ENCODE measurements around the gene PIK3R5.

GRCh38 chr17:8896087-8896486 is 69.4 kb downstream of the PIK3R5 start:
- TF ChIP-seq, protein P1, sequence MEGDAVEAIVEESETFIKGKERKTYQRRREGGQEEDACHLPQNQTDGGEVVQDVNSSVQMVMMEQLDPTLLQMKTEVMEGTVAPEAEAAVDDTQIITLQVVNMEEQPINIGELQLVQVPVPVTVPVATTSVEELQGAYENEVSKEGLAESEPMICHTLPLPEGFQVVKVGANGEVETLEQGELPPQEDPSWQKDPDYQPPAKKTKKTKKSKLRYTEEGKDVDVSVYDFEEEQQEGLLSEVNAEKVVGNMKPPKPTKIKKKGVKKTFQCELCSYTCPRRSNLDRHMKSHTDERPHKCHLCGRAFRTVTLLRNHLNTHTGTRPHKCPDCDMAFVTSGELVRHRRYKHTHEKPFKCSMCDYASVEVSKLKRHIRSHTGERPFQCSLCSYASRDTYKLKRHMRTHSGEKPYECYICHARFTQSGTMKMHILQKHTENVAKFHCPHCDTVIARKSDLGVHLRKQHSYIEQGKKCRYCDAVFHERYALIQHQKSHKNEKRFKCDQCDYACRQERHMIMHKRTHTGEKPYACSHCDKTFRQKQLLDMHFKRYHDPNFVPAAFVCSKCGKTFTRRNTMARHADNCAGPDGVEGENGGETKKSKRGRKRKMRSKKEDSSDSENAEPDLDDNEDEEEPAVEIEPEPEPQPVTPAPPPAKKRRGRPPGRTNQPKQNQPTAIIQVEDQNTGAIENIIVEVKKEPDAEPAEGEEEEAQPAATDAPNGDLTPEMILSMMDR (IDR thresholded peaks at IDR 0.05; ENCODE audit: borderline replicate concordance, extremely low read depth, low read length, poor library complexity, severe bottlenecking) = no peak
- TF ChIP-seq EZH2 (IDR thresholded peaks at IDR 0.05; ENCODE audit: borderline replicate concordance, low read depth, low read length, severe bottlenecking) = no peak

All from DND-41 (cell line).